ENCODE results near the gene SHB.

DNA sequence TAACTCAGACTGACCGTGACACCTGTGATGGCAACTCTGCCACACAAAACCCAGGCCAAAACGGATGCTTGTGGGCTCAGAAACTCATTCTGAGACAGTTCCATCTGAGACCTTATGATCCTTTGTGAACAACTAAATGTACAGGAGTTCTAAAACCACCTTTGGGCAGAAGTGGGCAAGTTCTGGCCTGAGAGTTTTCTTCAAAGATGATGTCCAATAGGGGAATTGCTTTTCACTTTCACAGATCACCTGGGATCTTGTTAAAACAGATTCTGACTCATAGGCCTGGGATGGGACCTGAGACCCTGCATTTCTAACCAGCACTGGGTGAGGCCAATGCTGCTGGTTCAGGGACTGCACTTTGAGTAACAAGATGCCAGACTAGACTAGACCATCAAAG lies 97.3 kb downstream of the SHB start:
- TF ChIP-seq PHF8 (IDR thresholded peaks at IDR 0.05; ENCODE audit: borderline replicate concordance, low read depth) (no peak), RCOR1 (IDR thresholded peaks at IDR 0.05; ENCODE audit: low read depth, low read length) (no peak)

Data from A549 (cell line).